ENCODE results near the gene VWA5B1. TPM values are rescaled to one million over a fixed set of nuclear protein-coding genes. Genes with fewer than 3 reads are reported as not detected.

The VWA5B1 gene
- total and polyA plus RNA-seq, 10 donors = 0.28 TPM; not detected in 9

DNA sequence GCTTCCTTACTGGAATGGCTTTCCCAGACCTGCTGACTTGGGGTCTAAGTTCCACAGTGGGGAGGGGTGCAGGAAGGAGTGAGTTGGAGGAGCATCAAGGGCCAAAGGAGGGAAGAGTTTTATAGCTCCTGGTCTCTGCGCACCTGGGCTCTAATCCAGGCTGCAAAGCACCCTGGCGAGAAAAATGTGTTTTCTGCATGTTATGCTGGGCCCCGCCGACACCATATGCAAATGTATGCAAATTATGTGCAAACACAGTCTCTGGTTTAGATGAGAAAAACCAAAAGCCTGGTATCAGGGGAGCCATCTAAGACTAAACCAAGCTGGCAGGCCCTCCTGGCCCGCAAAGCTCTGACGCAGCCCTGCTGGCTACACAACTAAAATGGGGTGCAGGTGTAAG, 95.0 kb downstream of the VWA5B1 start:
- Histone ChIP-seq H3K4me1 (peaks cover 0 to 4% (median under 1%) of the 10 kb centered on the region in 6 donors), H3K4me3 (no peak overlapping the region), H3K9me3 (no peaks in the 10 kb centered on the region), H3K27ac (no peak overlapping the region), H3K36me3 (no peaks in the 10 kb centered on the region), H3K27me3 (replicated peaks in 1 of 7) (peaks cover 0 to 85% (median 13%) of the 10 kb centered on the region in 7 donors)
- WGBS, 5 donors = 30 to 39% (median 37%) methylated on average over 6 of the region's 6 CpGs
- TF ChIP-seq POLR2A (IDR thresholded peaks at IDR 0.05) (no peak), POLR2AphosphoS5 (IDR thresholded peaks at IDR 0.05) (no peak)
- TF ChIP-seq, protein P1, sequence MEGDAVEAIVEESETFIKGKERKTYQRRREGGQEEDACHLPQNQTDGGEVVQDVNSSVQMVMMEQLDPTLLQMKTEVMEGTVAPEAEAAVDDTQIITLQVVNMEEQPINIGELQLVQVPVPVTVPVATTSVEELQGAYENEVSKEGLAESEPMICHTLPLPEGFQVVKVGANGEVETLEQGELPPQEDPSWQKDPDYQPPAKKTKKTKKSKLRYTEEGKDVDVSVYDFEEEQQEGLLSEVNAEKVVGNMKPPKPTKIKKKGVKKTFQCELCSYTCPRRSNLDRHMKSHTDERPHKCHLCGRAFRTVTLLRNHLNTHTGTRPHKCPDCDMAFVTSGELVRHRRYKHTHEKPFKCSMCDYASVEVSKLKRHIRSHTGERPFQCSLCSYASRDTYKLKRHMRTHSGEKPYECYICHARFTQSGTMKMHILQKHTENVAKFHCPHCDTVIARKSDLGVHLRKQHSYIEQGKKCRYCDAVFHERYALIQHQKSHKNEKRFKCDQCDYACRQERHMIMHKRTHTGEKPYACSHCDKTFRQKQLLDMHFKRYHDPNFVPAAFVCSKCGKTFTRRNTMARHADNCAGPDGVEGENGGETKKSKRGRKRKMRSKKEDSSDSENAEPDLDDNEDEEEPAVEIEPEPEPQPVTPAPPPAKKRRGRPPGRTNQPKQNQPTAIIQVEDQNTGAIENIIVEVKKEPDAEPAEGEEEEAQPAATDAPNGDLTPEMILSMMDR (IDR thresholded peaks at IDR 0.05 in 8 of 11, conservative IDR thresholded peaks at IDR 0.05 in 3 of 11) = no peak
- DNase-seq = peak; percentile 31
- intact Hi-C loops (cut with DNase I; ENCODE audit: low total_unique reads) = no loop called here

DNA sequence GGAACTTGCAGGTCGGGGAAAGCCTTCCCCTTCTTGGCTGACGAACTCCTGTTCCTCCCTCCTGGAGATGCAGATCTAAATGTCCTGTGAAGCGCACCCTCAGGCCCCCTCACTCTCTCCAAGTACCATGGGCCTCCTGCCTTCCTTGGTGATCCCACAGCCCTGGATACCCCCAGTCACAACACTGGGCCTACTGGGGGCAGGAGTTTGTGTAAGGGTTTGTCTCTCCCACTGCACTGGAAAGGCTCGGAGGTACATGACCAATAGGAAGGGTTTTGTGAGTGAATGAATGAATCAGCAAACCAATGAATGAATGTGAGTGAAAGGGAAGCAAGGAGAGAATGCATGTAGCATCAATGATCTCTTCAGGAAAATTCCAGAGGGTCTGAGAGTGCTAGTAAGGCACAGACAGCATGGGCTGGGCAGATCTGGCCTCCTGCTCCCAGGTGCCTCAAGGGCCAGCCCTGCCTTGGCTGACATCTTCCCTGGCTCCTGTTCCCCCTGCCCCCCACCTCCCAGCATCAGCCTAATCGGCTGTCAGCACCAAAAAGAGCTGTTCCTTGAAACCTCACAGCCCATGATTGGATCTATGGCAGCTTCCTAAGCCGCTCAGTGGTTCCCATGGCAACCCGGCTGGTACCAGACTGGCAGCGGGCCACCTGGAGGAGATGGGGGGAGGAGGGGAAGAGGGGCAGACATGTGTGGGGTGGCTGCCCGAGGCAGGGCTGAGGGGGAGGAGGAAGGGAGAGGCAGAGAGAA, 95.8 kb downstream of the VWA5B1 start:
- H3K27me3 ChIP-seq (replicated peaks in 1 of 7) = peaks cover 0 to 88% (median 13%) of the 10 kb centered on the region in 7 donors
- peak; percentile 36 for DNase-seq
- intact Hi-C loops (cut with DNase I; ENCODE audit: low total_unique reads) = no loop called here
- TF ChIP-seq POLR2A (IDR thresholded peaks at IDR 0.05) = no peak
- TF ChIP-seq, protein P1 (IDR thresholded peaks at IDR 0.05 in 8 of 11, conservative IDR thresholded peaks at IDR 0.05 in 3 of 11) = no peak
- TF ChIP-seq POLR2AphosphoS5 (IDR thresholded peaks at IDR 0.05) = no peak
- no peaks in the 10 kb centered on the region for H3K4me1 ChIP-seq
- H3K36me3 ChIP-seq = no peaks in the 10 kb centered on the region
- H3K27ac ChIP-seq = no peak overlapping the region
- no peak overlapping the region for H3K4me3 ChIP-seq
- 35 to 43% (median 38%) methylated on average over 8 to 9 of the region's 9 CpGs for WGBS, 5 donors
- H3K9me3 ChIP-seq = no peaks in the 10 kb centered on the region

DNA sequence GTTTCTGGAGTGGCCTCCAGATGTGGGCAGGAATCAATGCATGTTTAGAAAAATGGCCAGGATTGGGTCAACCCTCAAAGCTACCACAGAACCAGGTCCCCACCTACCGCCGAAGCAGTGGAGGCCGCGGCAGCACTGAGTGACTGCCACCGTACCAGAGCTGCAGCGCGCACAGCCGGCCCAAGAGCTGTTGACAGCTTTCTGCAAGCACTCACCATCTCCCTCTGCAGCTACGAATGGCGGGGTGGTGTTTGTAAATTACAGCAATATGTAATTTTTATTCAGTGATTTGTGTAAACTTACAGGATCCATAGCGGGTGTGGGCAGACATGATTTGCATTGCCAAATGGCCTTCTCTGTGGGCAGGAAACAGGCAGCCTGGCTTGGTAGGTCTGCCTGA, 98.9 kb downstream of the VWA5B1 start:
- DNase-seq = peak; percentile 46
- intact Hi-C loops (cut with DNase I; ENCODE audit: low total_unique reads) = no loop called here
- peaks cover 0 to 11% (median 4%) of the 10 kb centered on the region in 8 donors for H3K9me3 ChIP-seq
- peaks cover 0 to 79% (median 13%) of the 10 kb centered on the region in 7 donors for H3K27me3 ChIP-seq (replicated peaks in 1 of 7)
- 78 to 83% (median 82%) methylated on average over 11 of the region's 11 CpGs for WGBS, 5 donors
- no peaks in the 10 kb centered on the region for H3K4me1 ChIP-seq
- TF ChIP-seq POLR2AphosphoS5 (IDR thresholded peaks at IDR 0.05) (no peak), POLR2A (IDR thresholded peaks at IDR 0.05) (no peak)
- TF ChIP-seq, protein P1 (IDR thresholded peaks at IDR 0.05 in 8 of 11, conservative IDR thresholded peaks at IDR 0.05 in 3 of 11) = no peak
- H3K36me3 ChIP-seq = no peaks in the 10 kb centered on the region
- H3K27ac ChIP-seq = no peak overlapping the region
- H3K4me3 ChIP-seq = no peak overlapping the region

DNA sequence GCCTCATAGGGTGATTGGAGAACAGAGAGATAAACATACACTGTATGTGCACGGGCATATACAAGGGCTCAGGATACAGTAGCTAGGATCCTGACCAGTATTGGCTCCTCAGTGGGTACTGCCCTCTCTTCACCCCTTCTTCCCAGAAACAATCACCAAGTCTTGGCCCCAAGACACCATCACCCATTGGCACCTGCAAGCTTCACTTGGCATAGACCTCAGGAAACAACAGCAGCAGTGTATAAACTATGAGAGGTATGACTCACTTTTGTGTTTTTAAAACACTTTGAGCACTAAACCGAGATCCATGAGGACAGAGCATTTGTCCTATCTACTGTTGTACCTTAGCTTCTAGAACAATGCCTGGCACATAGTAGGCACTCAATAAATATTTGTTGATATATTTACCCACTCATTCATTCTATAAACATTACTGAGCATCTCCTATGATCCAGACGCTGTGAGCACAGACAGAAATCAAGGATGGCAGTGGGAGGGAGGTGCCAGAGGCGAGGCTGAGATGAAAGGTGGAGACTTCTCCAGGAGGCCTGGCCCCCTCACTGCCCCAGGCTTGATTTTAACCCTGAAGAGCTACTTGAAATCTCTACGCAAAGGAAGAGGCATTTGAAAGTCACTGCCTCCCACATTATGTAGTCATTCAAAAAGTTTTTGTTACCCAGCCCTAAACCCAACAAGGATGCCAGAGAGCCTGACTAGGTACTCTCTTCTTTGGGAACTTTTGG, 100.1 kb downstream of the VWA5B1 start:
- TF ChIP-seq, protein P1 (IDR thresholded peaks at IDR 0.05 in 8 of 11, conservative IDR thresholded peaks at IDR 0.05 in 3 of 11) = no peak
- TF ChIP-seq POLR2AphosphoS5 (IDR thresholded peaks at IDR 0.05) = no peak
- no peak for TF ChIP-seq POLR2A (IDR thresholded peaks at IDR 0.05)
- no peaks in the 10 kb centered on the region for H3K36me3 ChIP-seq
- no peaks in the 10 kb centered on the region for H3K4me1 ChIP-seq
- intact Hi-C loops (cut with DNase I; ENCODE audit: low total_unique reads) = no loop called here
- no peak overlapping the region for H3K27ac ChIP-seq
- H3K4me3 ChIP-seq = no peak overlapping the region
- H3K9me3 ChIP-seq = peaks cover 0 to 22% (median 16%) of the 10 kb centered on the region in 8 donors
- peaks cover 0 to 67% (median 9%) of the 10 kb centered on the region in 7 donors for H3K27me3 ChIP-seq (replicated peaks in 1 of 7)
- WGBS, 5 donors = 57 to 72% (median 66%) methylated on average over 5 of the region's 5 CpGs
- DNase-seq = no peak

Measured in spleen (tissue), 11 donors.